Thymus (tissue), 11 donors: Measurements from ENCODE around the gene ITGB3. TPM values are rescaled to one million over a fixed set of nuclear protein-coding genes. Genes with fewer than 3 reads are reported as not detected.

Source experiments
- DNase-seq, 9 donors: peaks; one replicate each; pipeline ENCODE4 v3.0.0-alpha.2; 2013; ENCODE audit warnings: low spot score in 9 of 9, low read depth in 6 of 9, missing footprints in 1 of 9
- H3K27ac ChIP-seq, 2 donors: one replicate each; pipeline ENCODE4 v1.5.1; 2013; ENCODE audit warnings: control low read depth in 1 of 2, low read depth in 1 of 2, low read length in 1 of 2, mild to moderate bottlenecking in 1 of 2, moderate library complexity in 1 of 2
- H3K27me3 ChIP-seq, 2 donors: one replicate each; pipeline ENCODE4 v1.5.1; 2013; ENCODE audit warnings: low read length in 1 of 2; ENCODE audit not compliant: control insufficient read depth in 2 of 2, insufficient read depth in 1 of 2
- H3K36me3 ChIP-seq, 2 donors: one replicate each; pipeline ENCODE4 v1.5.1; 2013; ENCODE audit warnings: low read length in 1 of 2, mild to moderate bottlenecking in 1 of 2, moderate library complexity in 1 of 2; ENCODE audit not compliant: control insufficient read depth in 2 of 2, insufficient read depth in 2 of 2
- H3K4me1 ChIP-seq, 2 donors: one replicate each; pipeline ENCODE4 v1.5.1; 2013; ENCODE audit warnings: low read length in 2 of 2; ENCODE audit not compliant: control insufficient read depth in 2 of 2, insufficient read depth in 2 of 2
- H3K4me3 ChIP-seq, 2 donors: one replicate each; pipeline ENCODE4 v1.5.1; 2013; ENCODE audit warnings: low read length in 2 of 2, control low read depth in 1 of 2, mild to moderate bottlenecking in 1 of 2
- H3K9me3 ChIP-seq, 2 donors: one replicate each; pipeline ENCODE4 v1.5.1; 2013; ENCODE audit warnings: low read length in 1 of 2, mild to moderate bottlenecking in 1 of 2; ENCODE audit not compliant: control insufficient read depth in 2 of 2, insufficient read depth in 1 of 2
- WGBS: extraction: QIAGEN DNeasy Blood & Tissue Kit; methylation state at CpG from one replicate; pipeline ENCODE4 v1.1.7; 2013; 5-methylcytosine and 5-hydroxymethylcytosine counted together
- polyA plus RNA-seq: library from polyadenylated mRNA; stranded (reverse); fragments of 200-250 nt; gene quantifications from one replicate; pipeline ENCODE4 v1.2.3, GENCODE V29; 2013
- total RNA-seq: library from RNA; stranded (reverse); fragments of 120-200 nt; gene quantifications from one replicate; pipeline ENCODE4 v1.2.4, GENCODE V29; 2013
- donor health status: healthy.

ITGB3 gene
- total and polyA plus RNA-seq, 2 donors: 0.52 to 1.7 TPM

DNA sequence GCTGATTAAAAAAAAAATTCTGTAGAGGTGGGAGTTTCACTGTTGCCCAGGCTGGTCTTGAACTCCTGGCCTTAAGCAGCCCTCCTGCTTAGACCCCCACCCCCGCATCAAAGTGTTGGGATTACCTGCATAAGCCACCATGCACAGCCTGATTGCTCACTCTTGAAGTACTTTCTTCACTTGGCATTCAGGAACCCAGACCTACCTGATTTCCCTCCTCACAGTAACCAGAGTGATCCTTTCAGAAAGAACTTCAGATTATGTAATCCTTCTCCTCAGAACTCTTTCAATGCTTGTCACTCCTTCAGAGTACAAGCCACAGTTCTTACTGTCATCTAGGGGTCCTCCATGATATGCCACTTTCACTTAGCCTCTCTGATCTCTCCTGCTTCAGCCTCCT, 71.5 kb downstream of the ITGB3 start:
- H3K4me1 ChIP-seq: peaks cover 0 to 18% of the 10 kb centered on the region in 2 donors
- H3K36me3 ChIP-seq: no peaks in the 10 kb centered on the region
- H3K27me3 ChIP-seq: peaks cover 0 to 41% of the 10 kb centered on the region in 2 donors
- no peak overlapping the region for H3K27ac ChIP-seq
- H3K4me3 ChIP-seq: no peak overlapping the region
- WGBS: 100% methylated on average over 1 of the region's 1 CpG
- no peak for DNase-seq
- no peaks in the 10 kb centered on the region for H3K9me3 ChIP-seq

- Histone ChIP-seq H3K9me3 (no peaks in the 10 kb centered on the region), H3K27ac (no peak overlapping the region), H3K36me3 (no peaks in the 10 kb centered on the region), H3K27me3 (peaks cover 0 to under 1% of the 10 kb centered on the region in 2 donors), H3K4me1 (no peaks in the 10 kb centered on the region), H3K4me3 (no peak overlapping the region)
- no peak for DNase-seq
- WGBS: 96% methylated on average over 2 of the region's 2 CpGs
Measured at GRCh38 chr17:47330548-47330947, 76.9 kb downstream of the ITGB3 start.

GRCh38 chr17:47332287-47332686, 78.7 kb downstream of the ITGB3 start:
- Histone ChIP-seq H3K4me3 (no peak overlapping the region), H3K27me3 (no peaks in the 10 kb centered on the region), H3K36me3 (no peaks in the 10 kb centered on the region), H3K9me3 (no peaks in the 10 kb centered on the region), H3K4me1 (no peaks in the 10 kb centered on the region), H3K27ac (no peak overlapping the region)
- no peak for DNase-seq

GRCh38 chr17:47335101-47335936, 81.7 kb downstream of the ITGB3 start:
- no peaks in the 10 kb centered on the region for H3K27me3 ChIP-seq
- no peak overlapping the region for H3K4me3 ChIP-seq
- no peaks in the 10 kb centered on the region for H3K36me3 ChIP-seq
- no peaks in the 10 kb centered on the region for H3K9me3 ChIP-seq
- H3K27ac ChIP-seq: no peak overlapping the region
- H3K4me1 ChIP-seq: no peaks in the 10 kb centered on the region
- DNase-seq: no peak
- WGBS: 80% methylated on average over 4 of the region's 4 CpGs

- Histone ChIP-seq H3K4me1 (no peaks in the 10 kb centered on the region), H3K9me3 (no peaks in the 10 kb centered on the region), H3K4me3 (no peak overlapping the region), H3K36me3 (no peaks in the 10 kb centered on the region), H3K27me3 (no peaks in the 10 kb centered on the region), H3K27ac (no peak overlapping the region)
- no peak for DNase-seq
- WGBS: 97% methylated on average over 3 of the region's 3 CpGs
Measured at GRCh38 chr17:47338026-47338425, 84.4 kb downstream of the ITGB3 start.

DNA sequence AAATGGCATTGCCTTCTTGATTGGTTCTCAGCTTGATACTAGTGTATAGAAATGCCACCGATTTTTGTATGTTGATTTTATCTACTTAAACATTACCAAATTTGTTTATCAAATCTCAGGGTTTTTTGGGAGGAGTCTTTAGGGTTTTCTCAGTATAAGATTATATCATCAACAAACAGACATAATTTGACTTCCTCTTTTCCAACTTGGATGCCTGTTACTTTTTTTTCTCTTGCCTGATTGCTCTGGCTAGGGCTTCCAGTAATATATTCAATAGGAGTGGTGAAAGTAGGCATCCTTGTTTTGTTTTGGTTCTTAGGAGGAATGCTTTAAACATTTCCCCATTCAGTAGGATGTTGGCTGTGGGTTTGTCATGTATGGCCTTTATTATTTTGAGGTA, 99.2 kb downstream of the ITGB3 start:
- Histone ChIP-seq H3K27me3 (no peaks in the 10 kb centered on the region), H3K4me3 (no peak overlapping the region), H3K27ac (no peak overlapping the region), H3K36me3 (no peaks in the 10 kb centered on the region), H3K4me1 (no peaks in the 10 kb centered on the region), H3K9me3 (peaks cover 0 to 3% of the 10 kb centered on the region in 2 donors)
- DNase-seq: no peak
- WGBS: 67% methylated on average over 1 of the region's 1 CpG

DNA sequence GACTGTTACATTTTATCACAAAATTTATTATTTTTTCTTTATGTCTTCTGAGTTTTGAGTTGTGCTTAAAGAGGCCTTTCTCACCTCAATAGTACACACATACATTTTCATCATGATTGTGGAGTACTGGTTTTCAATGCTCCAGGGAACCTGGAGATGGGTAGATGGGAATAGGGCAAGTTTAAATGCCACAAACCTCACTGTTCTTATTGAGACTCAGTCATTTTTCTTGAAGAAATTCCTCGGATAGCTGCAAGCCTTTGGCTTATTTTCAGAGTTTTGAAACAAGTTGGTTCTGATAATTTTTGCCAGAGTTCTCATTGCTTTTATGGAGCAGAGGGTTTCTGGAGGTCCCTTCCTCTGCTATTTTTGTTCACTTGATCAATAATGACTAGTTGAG, 105.0 kb downstream of the ITGB3 start:
- no peak overlapping the region for H3K27ac ChIP-seq
- no peak overlapping the region for H3K4me3 ChIP-seq
- WGBS: 92% methylated on average over 1 of the region's 1 CpG
- no peaks in the 10 kb centered on the region for H3K4me1 ChIP-seq
- H3K36me3 ChIP-seq: no peaks in the 10 kb centered on the region
- no peaks in the 10 kb centered on the region for H3K27me3 ChIP-seq
- H3K9me3 ChIP-seq: peaks cover 0 to 8% of the 10 kb centered on the region in 2 donors
- no peak for DNase-seq

Other genes with a start within 250 kb of the ITGB3 start
- gene CDC27, start 64.5 kb upstream of the ITGB3 start, total RNA-seq: 52.2 TPM
- gene CDC27, start 64.5 kb upstream of the ITGB3 start, polyA plus RNA-seq: 21.1 TPM
- gene MYL4, start 44.5 kb upstream of the ITGB3 start, total RNA-seq: 8.9 TPM
- 3.0 TPM for gene MYL4, start 44.5 kb upstream of the ITGB3 start, polyA plus RNA-seq
- gene EFCAB13, start 70.1 kb downstream of the ITGB3 start, total RNA-seq: 2.7 TPM
- 1.7 TPM for gene EFCAB13, start 70.1 kb downstream of the ITGB3 start, polyA plus RNA-seq